GM12878 (cell line): ENCODE results near the gene ANXA2R. TPM values are rescaled to one million over a fixed set of nuclear protein-coding genes. Genes with fewer than 3 reads are reported as not detected.
A peak's percentile ranks its signal among the peaks of the same experiment; 100 is the strongest.

Experiments used
- ASH2L ChIP-seq: fragments of 300-600, 200-600 bp; sonication (generic); IDR thresholded peaks from 2 replicates; pipeline ENCODE4 v1.6.1; 2017; ENCODE audit warnings: low read depth, mild to moderate bottlenecking, borderline replicate concordance
- ESRRA ChIP-seq: IDR thresholded peaks from 2 replicates; pipeline ENCODE4 v1.6.1; 2012; ENCODE audit warnings: mild to moderate bottlenecking, low read length, improper control_type of control experiment
- GABPA ChIP-seq: IDR thresholded peaks from 2 replicates; pipeline ENCODE4 v1.6.1; 2014; ENCODE audit warnings: antibody characterized with exemption, low read depth, mild to moderate bottlenecking, inconsistent platforms
- GATAD2B ChIP-seq: fragments of 450-650 bp; conservative IDR thresholded peaks from 2 replicates; pipeline ENCODE4 v1.6.1; 2017; ENCODE audit warnings: low read depth, mild to moderate bottlenecking, moderate library complexity
- IKZF1 ChIP-seq: fragments of 450-650 bp; conservative IDR thresholded peaks from 2 replicates; pipeline ENCODE4 v1.6.1; 2017; ENCODE audit warnings: antibody characterized with exemption, mild to moderate bottlenecking
- JUNB ChIP-seq: IDR thresholded peaks from 2 replicates; pipeline ENCODE4 v1.6.1; 2016; ENCODE audit warnings: antibody characterized with exemption, mild to moderate bottlenecking
- LARP7 ChIP-seq: fragments of 450-650 bp; IDR thresholded peaks from 2 replicates; pipeline ENCODE4 v1.6.1; 2017; ENCODE audit warnings: mild to moderate bottlenecking
- MTA2 ChIP-seq: fragments of 450-650 bp; IDR thresholded peaks from 2 replicates; pipeline ENCODE4 v1.6.1; 2016; ENCODE audit warnings: low read depth, mild to moderate bottlenecking, moderate library complexity
- NFXL1 ChIP-seq: fragments of 450-650 bp; IDR thresholded peaks from 2 replicates; pipeline ENCODE4 v1.6.1; 2017; ENCODE audit warnings: antibody characterized with exemption, mild to moderate bottlenecking, borderline replicate concordance
- NFYA ChIP-seq: IDR thresholded peaks from 2 replicates; pipeline ENCODE4 v1.6.1; 2011; ENCODE audit warnings: low read depth, mild to moderate bottlenecking, low read length, improper control_type of control experiment, borderline replicate concordance
- NR2C1 ChIP-seq: fragments of 450-650 bp; IDR thresholded peaks from 2 replicates; pipeline ENCODE4 v1.6.1; 2017; ENCODE audit warnings: antibody characterized with exemption, mild to moderate bottlenecking, moderate library complexity
- NR2F1 ChIP-seq: fragments of 450-650 bp; conservative IDR thresholded peaks from 2 replicates; pipeline ENCODE4 v1.6.1; 2017; ENCODE audit warnings: mild to moderate bottlenecking
- POLR2A ChIP-seq: IDR thresholded peaks from 2 replicates; pipeline ENCODE4 v1.6.1; 2011; ENCODE audit warnings: low read depth, mild to moderate bottlenecking, low read length
- RELA ChIP-seq: fragments of 450-650 bp; IDR thresholded peaks from 2 replicates; pipeline ENCODE4 v1.8.0; 2014; ENCODE audit warnings: borderline replicate concordance; ENCODE audit not compliant: partially characterized antibody
- YY1 ChIP-seq: IDR thresholded peaks from 2 replicates; pipeline ENCODE4 v1.6.1; 2011; ENCODE audit warnings: low read depth, mild to moderate bottlenecking, low read length
- ZBED1 ChIP-seq: IDR thresholded peaks from 2 replicates; pipeline ENCODE4 v1.6.1; 2016; ENCODE audit warnings: borderline replicate concordance
- ZNF384 ChIP-seq: IDR thresholded peaks from 2 replicates; pipeline ENCODE4 v1.6.1; 2012; ENCODE audit warnings: low read depth, mild to moderate bottlenecking, low read length, improper control_type of control experiment, borderline replicate concordance
- polyA plus RNA-seq, 11 experiments: library from polyadenylated mRNA; depleted of rRNA in 4 of 11; unstranded in 6 of 11; stranded (reverse) in 5 of 11; fragments of >200 nt; fragmentation: Nextera tagmentation in 4 of 11; fragmentation: Illumina TruSeq in 1 of 11; extraction: Ambion mirVana in 4 of 11; extraction: Trizol in 1 of 11; gene quantifications; 1 replicate in 1 of 11; 2 replicates in 10 of 11; pipeline versions ENCODE4 v1.2.1 to v1.2.3, GENCODE V29; 2011 to 2016; ENCODE audit warnings: inconsistent platforms in 2 of 11, missing spikeins in 2 of 11, low read depth in 1 of 11
- total RNA-seq, 4 experiments: library from RNA; depleted of rRNA in 3 of 4; stranded (reverse); fragments of >200 nt in 3 of 4; fragmentation: Illumina TruSeq in 1 of 4; extraction: Trizol in 1 of 4; gene quantifications; 2 replicates each; pipeline versions ENCODE4 v1.2.1 to v1.2.3, GENCODE V29; 2013 to 2021
- TF ChIP-seq, protein P1 (sequence below): fragments of 450-650 bp; IDR thresholded peaks from 2 replicates; pipeline ENCODE4 v1.6.1; 2017; ENCODE audit warnings: borderline replicate concordance
- TF ChIP-seq, protein P2 (sequence below): IDR thresholded peaks from 2 replicates; pipeline ENCODE4 v1.6.1; 2012; ENCODE audit warnings: low read depth, low read length, improper control_type of control experiment
- TF ChIP-seq, protein P3 (sequence below): fragments of 450-650 bp; formaldehyde crosslinking; IDR thresholded peaks from 2 replicates; pipeline ENCODE4 v1.5.0; 2022; ENCODE audit warnings: mild to moderate bottlenecking, missing genetic modification characterization
- TF ChIP-seq, protein P4 (sequence below), 3 experiments: IDR thresholded peaks in 2 of 3; conservative IDR thresholded peaks in 1 of 3; 2 replicates each; pipeline ENCODE4 v1.5.1; 2011; ENCODE audit warnings: low read depth in 3 of 3, low read length in 3 of 3, mild to moderate bottlenecking in 3 of 3, control low read depth in 2 of 3, moderate library complexity in 2 of 3, inconsistent platforms in 1 of 3, mixed read lengths in 1 of 3; ENCODE audit not compliant: control insufficient read depth in 2 of 3, insufficient read depth in 1 of 3; ENCODE audit errors: extremely low read depth in 1 of 3
- TF ChIP-seq, protein P5 (sequence below): fragments of 450-650 bp; IDR thresholded peaks from 2 replicates; pipeline ENCODE4 v1.6.1; 2018; ENCODE audit warnings: mild to moderate bottlenecking, low read depth, moderate library complexity; ENCODE audit not compliant: partially characterized antibody

The ANXA2R gene
- total and polyA plus RNA-seq, 10 of the 15 experiments (the other 5 are each of a cell fraction or from before 2014, with no cell fraction given), result 2.3 to 7.8 (median 4.4) TPM

DNA sequence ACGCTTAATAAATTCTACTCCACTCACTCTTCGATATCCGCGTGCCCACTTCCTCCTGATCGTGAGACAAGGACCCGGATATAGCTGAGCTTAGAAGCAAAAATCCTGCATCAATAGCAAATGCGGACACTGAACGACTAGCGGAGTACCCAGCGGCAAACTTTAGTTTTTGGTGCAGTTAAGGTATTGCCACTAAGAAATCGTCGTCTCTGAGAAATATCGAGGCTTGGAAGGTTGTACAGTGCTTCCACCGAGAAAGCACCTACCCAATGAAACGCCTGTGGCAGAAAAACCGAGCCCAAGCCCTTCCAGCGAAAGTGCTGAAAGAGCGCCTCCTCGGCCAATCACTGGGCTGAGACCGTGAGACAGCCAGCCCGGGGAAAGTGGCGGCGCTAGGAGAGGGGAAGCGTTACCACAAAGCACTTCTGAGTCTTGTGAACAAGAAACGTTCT, 32.2 kb downstream of the ANXA2R start (continued):
- TF ChIP-seq, protein P1, sequence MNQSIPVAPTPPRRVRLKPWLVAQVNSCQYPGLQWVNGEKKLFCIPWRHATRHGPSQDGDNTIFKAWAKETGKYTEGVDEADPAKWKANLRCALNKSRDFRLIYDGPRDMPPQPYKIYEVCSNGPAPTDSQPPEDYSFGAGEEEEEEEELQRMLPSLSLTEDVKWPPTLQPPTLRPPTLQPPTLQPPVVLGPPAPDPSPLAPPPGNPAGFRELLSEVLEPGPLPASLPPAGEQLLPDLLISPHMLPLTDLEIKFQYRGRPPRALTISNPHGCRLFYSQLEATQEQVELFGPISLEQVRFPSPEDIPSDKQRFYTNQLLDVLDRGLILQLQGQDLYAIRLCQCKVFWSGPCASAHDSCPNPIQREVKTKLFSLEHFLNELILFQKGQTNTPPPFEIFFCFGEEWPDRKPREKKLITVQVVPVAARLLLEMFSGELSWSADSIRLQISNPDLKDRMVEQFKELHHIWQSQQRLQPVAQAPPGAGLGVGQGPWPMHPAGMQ, result no peak
- TF ChIP-seq NFYA, result no peak
- TF ChIP-seq LARP7, result no peak
- TF ChIP-seq, protein P2, sequence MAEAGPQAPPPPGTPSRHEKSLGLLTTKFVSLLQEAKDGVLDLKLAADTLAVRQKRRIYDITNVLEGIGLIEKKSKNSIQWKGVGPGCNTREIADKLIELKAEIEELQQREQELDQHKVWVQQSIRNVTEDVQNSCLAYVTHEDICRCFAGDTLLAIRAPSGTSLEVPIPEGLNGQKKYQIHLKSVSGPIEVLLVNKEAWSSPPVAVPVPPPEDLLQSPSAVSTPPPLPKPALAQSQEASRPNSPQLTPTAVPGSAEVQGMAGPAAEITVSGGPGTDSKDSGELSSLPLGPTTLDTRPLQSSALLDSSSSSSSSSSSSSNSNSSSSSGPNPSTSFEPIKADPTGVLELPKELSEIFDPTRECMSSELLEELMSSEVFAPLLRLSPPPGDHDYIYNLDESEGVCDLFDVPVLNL, result no peak
- no peak for TF ChIP-seq RELA
- no peak for TF ChIP-seq NR2F1
- TF ChIP-seq GATAD2B, result no peak
- TF ChIP-seq, protein P3, sequence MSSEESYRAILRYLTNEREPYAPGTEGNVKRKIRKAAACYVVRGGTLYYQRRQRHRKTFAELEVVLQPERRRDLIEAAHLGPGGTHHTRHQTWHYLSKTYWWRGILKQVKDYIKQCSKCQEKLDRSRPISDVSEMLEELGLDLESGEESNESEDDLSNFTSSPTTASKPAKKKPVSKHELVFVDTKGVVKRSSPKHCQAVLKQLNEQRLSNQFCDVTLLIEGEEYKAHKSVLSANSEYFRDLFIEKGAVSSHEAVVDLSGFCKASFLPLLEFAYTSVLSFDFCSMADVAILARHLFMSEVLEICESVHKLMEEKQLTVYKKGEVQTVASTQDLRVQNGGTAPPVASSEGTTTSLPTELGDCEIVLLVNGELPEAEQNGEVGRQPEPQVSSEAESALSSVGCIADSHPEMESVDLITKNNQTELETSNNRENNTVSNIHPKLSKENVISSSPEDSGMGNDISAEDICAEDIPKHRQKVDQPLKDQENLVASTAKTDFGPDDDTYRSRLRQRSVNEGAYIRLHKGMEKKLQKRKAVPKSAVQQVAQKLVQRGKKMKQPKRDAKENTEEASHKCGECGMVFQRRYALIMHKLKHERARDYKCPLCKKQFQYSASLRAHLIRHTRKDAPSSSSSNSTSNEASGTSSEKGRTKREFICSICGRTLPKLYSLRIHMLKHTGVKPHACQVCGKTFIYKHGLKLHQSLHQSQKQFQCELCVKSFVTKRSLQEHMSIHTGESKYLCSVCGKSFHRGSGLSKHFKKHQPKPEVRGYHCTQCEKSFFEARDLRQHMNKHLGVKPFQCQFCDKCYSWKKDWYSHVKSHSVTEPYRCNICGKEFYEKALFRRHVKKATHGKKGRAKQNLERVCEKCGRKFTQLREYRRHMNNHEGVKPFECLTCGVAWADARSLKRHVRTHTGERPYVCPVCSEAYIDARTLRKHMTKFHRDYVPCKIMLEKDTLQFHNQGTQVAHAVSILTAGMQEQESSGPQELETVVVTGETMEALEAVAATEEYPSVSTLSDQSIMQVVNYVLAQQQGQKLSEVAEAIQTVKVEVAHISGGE (CRISPR knock-in tag), result no peak
- TF ChIP-seq JUNB, result no peak
- TF ChIP-seq ZBED1, result no peak
- TF ChIP-seq MTA2, result no peak
- TF ChIP-seq ZNF384, result no peak
- TF ChIP-seq, protein P4, sequence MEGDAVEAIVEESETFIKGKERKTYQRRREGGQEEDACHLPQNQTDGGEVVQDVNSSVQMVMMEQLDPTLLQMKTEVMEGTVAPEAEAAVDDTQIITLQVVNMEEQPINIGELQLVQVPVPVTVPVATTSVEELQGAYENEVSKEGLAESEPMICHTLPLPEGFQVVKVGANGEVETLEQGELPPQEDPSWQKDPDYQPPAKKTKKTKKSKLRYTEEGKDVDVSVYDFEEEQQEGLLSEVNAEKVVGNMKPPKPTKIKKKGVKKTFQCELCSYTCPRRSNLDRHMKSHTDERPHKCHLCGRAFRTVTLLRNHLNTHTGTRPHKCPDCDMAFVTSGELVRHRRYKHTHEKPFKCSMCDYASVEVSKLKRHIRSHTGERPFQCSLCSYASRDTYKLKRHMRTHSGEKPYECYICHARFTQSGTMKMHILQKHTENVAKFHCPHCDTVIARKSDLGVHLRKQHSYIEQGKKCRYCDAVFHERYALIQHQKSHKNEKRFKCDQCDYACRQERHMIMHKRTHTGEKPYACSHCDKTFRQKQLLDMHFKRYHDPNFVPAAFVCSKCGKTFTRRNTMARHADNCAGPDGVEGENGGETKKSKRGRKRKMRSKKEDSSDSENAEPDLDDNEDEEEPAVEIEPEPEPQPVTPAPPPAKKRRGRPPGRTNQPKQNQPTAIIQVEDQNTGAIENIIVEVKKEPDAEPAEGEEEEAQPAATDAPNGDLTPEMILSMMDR (IDR thresholded peaks at IDR 0.05 in 2 of 3, conservative IDR thresholded peaks at IDR 0.05 in 1 of 3; ENCODE audit: control insufficient read depth in 2 of 3, extremely low read depth in 1 of 3, insufficient read depth in 1 of 3, low read depth in 3 of 3, low read length in 3 of 3), result no peak
- no peak for TF ChIP-seq NR2C1
- no peak for TF ChIP-seq GABPA
- TF ChIP-seq ASH2L, result no peak
- TF ChIP-seq, protein P5, sequence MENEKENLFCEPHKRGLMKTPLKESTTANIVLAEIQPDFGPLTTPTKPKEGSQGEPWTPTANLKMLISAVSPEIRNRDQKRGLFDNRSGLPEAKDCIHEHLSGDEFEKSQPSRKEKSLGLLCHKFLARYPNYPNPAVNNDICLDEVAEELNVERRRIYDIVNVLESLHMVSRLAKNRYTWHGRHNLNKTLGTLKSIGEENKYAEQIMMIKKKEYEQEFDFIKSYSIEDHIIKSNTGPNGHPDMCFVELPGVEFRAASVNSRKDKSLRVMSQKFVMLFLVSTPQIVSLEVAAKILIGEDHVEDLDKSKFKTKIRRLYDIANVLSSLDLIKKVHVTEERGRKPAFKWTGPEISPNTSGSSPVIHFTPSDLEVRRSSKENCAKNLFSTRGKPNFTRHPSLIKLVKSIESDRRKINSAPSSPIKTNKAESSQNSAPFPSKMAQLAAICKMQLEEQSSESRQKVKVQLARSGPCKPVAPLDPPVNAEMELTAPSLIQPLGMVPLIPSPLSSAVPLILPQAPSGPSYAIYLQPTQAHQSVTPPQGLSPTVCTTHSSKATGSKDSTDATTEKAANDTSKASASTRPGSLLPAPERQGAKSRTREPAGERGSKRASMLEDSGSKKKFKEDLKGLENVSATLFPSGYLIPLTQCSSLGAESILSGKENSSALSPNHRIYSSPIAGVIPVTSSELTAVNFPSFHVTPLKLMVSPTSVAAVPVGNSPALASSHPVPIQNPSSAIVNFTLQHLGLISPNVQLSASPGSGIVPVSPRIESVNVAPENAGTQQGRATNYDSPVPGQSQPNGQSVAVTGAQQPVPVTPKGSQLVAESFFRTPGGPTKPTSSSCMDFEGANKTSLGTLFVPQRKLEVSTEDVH, result peak; percentile 21
- TF ChIP-seq IKZF1, result no peak
- TF ChIP-seq NFXL1, result no peak
- TF ChIP-seq ESRRA, result no peak
- TF ChIP-seq YY1, result peak; percentile 42; the same call in 1 of the 2 replicates
- TF ChIP-seq POLR2A, result peak; percentile 56; the same call in 1 of the 2 replicates
